SK-N-MC (cell line): ENCODE measurements around the gene KCTD5.

Experiments
- EZH2 ChIP-seq: fragments of 200-600 bp; sonication (generic); IDR thresholded peaks from one replicate; pipeline ENCODE4 v1.6.1; 2017; ENCODE audit warnings: antibody characterized with exemption
- FOXP2 ChIP-seq: optimal IDR thresholded peaks from 2 replicates; pipeline ENCODE3; 2011; ENCODE audit warnings: mild to moderate bottlenecking, moderate library complexity; ENCODE audit not compliant: insufficient read depth; ENCODE audit errors: extremely low read length, control extremely low read depth
- POLR2AphosphoS5 ChIP-seq: IDR thresholded peaks from 2 replicates; pipeline ENCODE4 v1.6.1; 2012; ENCODE audit warnings: mild to moderate bottlenecking, low read depth, low read length, borderline replicate concordance

DNA sequence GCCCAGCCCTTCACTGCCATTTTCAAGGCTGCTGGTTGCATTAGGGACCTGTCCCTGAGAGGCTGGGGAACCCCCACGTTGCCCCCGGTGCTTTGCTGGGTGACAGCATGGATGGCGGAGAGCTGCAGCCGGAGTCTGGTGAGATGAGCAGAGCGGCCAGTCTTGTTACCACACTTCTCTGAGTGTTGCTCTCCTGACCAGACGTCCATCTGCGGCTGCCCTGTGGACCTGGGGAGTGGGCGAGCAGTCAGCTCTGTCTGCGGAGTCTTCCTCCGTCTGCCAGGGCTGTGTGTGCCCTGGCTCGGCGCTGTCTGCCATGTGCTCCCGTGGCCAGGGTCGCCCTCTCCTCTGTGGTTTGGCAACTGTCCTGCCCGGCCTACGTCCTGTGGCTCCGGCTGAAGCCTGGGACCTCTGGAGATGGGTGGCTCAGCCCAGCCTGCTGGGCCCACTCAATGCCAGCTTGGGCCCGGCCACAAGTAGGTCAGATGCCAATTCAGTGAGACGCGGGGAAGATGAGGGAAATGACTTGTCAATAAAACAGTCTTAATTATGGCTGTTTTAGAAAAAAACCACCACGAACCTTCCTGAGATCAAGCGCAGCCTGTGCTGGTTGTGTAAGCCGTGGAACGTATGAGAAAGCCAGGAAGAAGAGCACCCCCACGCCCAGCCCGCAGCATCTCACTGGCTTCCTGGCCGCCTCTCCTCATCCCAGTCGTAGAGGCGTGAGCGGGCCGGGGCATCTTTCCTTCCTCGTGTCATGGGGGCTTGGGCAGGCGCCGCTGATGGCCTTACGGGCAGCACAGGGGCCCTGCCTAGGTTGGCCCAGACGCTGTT, 7.9 kb downstream of the KCTD5 start:
- TF ChIP-seq FOXP2 (no peak), POLR2AphosphoS5 (no peak), EZH2 (no peak)
